Activated CD4-positive, alpha-beta T cell treated with anti-CD3 and anti-CD28 coated beads for 4 hours (primary cell): ENCODE measurements around the gene MN1.

ENCODE experiments used
- DNase-seq, 2 donors: peaks; one replicate each; pipeline ENCODE4 v3.0.0-alpha.2; 2020

MN1 gene

DNA sequence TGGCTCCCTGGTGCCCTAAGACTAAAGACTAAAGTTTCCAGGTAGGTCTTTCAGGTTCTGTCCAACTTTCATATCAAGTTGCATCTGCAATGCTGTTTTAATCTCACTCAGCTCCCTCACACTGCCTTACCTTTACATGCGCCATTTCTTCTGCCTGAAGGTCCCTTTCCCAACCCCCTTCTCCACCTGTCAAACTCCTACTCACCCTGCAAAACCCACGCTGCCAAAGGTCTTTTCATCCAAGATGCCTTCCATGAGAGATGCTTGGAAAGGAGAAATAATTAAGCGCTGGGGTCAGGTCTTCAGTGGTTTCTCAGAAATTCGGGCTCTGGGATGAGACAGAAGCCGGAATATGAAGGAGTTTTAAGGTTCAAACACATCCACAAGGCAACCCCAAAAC lies 95.1 kb downstream of the MN1 start:
- DNase-seq, result no peak

DNA sequence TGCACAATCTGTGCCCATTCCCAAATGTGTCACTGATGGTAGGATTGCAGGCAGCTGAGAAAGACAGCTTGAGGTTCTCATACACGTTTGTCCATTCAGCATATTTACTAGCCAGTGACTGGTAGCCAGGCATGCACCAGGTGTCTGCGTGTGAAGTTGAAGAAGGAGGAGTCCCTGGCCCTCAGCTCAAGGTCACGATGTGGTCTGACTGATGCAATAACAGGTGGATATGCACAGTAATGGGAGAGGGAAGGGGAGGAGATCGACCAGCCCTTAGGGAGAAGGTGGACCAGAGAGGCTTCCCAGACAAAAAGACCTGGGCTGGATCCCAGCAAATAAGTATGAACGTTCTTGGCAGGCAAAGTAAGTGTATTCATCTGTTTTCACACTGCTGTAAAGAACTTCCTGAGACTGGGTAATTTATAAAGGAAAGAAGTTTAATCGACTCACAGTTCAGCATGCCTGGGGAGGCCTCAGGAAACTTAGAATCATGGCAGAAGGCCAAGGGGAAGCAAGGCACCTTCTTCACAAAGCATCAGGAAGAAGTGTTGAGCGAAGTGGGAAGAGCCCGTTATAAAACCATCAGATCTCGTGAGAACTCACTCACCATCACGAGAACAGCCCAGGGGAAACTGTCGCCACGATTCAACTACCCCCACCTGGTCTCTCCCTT lies 96.0 kb downstream of the MN1 start:
- DNase-seq, result no peak

DNA sequence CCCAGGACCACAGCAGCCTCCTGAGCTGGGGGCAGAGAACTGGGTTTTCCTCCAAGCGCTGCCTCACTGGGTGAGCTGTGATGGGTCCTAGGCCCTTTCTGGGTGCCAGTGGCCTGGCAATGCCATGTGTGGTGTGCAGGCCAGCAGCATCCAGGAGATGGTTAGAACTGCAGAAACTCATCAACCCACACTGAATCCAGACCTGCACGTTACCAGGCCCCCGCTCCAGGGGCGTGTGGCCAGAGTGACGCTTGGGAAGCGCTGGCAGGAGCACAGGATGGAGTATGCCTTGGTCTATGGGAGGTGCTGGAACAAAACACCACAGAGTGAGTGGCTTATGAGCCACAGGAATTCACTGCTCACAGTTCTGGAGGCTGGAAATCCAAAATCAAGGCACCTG lies 97.0 kb downstream of the MN1 start:
- DNase-seq, result no peak

DNA sequence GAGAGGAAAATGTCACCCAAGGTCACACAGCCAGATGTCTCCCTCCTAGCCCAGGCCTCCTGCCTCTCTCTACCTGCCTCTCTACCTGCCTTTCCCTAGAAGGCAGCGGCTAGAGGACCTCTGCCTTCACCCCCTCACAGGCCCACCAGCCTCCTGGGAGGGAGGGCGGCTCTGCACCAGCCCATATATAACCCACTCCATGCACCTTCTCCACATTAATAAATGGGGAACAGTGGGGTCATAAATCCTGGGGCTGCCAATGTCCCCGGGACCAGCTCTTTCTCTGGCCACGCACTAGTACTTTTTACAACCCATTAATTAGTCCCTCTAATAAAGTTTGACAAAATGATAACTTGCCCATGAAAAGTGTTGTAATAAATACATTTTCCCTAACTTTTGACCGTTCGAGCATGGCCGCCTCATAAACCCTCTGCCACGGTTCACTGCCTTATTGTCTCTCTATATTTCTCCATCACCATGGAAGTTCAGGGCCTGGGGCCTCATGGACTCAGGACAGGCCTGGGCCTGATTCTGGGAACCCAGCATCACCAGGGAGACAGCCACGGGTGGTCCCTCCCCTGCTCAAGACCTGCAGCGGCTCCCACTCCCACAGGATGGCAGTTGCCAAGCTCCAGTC lies 102.1 kb downstream of the MN1 start:
- no peak for DNase-seq

DNA sequence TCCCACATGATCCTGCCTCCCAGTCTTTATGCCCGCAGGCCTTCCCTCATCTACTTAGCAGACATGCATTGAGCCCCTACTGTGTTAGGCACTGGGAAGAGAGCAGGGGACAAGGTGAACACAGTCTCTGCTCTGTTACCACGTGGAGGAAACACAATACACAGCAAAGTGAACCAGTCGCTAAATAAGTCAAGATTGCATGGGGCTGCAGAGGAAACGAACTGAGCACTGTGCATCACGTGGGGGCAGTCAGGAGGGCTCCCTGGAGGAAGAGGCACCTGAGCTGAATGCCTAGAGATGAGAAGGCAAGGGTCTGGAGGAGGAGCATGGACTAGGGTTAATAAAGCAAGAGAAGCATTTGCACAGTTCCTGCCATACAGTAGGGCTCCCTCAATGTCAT lies 102.7 kb downstream of the MN1 start:
- DNase-seq, result no peak
